HG02943 (cell line): ENCODE results near the gene ZDHHC6.
"Not testable (repeated sequence)": the region's sequence is repeated elsewhere in the genome, so short reads cannot be mapped to it uniquely, and the experiment has no call there.

Source experiments
- ATAC-seq: cut with Tn5 transposase; IDR thresholded peaks from one replicate; pipeline ENCODE4 v1.9.1; 2021; ENCODE audit warnings: mild to moderate bottlenecking, low read depth, moderate library complexity; ENCODE audit not compliant: unreplicated experiment

Gene ZDHHC6

DNA sequence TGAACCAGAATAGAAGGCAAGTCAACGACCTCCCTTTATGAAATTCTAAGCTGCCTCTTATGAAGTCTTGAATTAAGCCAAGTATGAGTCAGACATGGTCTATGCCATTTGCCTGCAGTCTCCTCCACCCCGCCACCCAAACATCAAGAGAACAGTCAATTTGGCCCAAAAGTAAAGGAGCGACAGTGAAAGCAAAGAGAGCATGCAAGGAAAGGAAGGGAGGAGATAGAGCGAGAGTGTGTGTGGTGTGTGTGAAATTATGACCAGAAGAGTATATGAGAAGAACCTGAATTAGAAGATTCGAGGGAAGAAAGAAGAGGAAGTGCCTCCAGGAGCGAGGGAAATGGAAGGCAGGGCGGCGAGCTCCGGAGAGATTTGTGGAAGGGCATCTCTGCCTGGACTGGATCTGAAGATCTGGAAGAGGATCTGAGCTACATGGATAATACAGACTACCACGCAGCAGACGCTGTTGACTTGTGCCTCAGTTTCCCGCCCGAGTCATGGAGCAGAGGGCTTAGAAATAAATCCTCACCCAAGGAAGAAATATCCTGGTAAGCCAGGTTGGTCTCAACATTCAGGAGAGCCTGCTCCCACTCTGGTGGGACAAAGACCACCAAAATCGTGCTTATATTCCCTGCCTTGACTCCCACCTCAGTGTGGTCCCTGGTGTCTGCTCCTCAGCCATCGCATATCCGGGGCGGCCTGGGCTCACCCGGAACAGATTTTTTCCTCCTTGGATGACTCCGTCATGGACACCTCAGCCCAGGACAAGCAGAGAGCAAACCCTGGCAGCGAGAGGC is 459 bp downstream of the ZDHHC6 start:
- peak; percentile 50 for ATAC-seq

DNA sequence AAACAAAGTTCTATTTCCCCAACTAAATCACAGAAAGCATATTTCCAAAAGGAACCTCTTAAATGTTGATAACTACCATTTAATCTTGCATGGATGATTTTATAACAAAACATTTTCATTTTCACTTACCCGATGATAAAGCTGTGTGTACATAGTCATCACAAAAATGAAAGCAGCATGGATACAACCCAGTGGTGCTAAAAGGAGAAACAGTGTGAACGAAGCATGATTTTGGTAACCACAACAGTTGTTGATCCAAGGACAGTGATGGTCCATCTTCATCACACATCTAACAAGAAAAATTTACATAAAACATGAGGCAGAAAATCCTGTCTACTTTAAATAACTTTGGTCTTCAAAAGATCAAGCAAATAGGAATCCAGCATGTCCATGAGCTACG is 4.7 kb downstream of the ZDHHC6 start:
- ATAC-seq, result no peak

DNA sequence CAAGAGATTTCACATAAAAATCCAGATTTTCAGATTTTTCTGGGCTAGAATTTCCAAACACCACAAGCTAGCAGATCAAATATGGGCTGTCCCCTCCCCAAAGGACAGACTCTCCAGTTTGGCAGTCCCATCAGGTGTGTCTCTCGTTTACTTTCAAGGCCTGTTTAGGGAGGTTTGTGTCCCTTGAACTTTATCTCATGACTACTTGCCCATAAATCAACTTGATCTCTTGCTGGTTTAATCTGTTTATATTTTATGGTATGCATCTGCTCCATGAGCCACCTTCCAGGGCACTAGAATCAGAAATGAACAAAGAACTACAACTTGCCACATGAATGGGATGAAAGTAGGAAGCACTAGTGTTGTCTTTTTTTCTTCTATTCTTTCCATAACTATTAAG is 5.2 kb downstream of the ZDHHC6 start:
- ATAC-seq, result no peak

DNA sequence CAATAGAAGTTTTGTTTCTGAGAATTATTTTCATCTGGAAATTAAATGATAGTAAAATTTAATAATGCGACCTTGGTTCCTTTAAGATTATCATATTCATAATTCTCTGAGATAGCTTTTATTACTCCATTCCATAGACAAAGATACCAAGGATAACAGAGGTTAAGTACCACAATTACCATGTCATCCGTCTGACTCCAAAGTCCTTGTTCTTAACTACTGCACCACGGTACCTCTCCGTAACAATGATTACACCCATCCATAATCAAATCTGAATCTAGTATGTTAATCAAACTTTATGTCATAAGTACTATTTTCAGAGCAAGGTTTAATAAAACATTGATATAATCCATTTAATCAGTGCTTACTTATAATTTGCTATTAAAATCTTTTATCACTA is 8.4 kb downstream of the ZDHHC6 start:
- ATAC-seq, result no peak

DNA sequence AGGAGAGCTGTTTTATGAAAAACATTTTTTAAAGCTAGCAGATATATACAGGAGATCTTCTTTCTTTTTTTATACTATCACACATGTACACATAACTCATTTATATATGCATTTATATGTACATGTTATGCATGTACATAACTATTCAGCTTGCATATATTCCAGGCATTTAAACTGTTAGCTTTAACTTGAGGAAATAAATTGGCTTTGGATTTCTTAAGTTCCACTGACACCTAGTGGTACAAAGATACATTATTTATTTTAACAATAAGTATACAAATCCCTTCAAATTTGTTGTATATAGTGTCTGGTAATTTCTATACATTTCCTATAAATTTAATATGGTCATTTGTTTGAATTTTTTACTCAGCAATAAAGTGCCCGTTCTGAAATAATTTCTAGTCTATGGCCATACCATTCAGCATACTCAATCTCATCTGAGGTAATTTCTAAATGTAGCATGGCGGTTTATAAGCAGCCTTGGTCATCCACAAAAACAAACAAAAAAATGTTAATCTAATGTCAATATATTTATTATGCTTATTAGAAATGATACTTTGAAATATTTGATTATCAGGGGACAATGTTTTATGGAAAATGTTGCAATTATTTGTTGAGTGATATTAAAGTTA is 11.6 kb downstream of the ZDHHC6 start:
- no peak for ATAC-seq

DNA sequence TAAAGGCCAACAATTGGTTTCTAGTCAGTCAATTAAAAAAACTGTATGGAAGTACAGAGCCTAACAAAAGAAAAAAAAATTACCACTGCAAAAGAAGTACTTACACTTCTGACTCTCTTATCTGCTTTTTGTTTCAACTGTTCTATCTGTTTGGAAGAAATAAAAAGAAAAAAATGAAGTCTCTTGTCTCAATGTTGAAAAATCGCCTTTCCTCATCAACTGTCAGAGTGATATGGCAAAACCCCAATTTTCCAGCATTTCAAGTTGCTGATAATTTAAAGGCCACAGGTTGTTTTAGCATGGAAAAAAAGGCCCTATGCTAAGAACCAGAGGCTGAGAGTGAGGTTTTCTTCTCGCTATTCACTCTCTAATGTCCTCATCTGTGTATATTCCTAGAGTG is 13.6 kb downstream of the ZDHHC6 start:
- ATAC-seq, result no peak

DNA sequence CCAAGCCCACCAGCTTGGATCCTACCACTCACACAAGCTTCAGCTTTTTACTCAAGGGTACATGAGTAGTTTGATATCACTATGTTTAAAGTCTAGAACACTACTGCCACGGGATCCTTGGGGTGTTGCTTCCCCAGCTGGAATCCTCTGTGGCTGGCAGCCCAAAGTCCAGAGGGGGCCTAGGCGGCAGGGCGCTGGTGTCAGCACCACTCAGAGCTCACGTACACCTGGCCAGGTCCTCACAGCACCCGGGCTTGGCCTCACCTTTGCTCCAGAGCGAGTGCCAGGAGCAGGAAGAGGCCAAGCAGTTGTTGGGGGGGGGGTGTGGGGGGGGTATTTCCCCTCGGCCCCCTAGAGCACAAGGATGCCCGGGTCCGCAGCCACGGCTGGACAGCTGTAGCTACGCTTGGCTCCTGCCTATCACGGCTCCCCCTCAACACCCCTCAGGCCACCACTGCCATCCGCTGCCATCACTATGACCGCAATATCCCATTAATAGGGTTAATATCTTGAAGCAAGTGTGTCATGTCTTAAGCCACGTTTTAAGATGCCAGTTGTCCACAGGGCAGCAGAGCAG is 17.0 kb downstream of the ZDHHC6 start:
- no peak for ATAC-seq

DNA sequence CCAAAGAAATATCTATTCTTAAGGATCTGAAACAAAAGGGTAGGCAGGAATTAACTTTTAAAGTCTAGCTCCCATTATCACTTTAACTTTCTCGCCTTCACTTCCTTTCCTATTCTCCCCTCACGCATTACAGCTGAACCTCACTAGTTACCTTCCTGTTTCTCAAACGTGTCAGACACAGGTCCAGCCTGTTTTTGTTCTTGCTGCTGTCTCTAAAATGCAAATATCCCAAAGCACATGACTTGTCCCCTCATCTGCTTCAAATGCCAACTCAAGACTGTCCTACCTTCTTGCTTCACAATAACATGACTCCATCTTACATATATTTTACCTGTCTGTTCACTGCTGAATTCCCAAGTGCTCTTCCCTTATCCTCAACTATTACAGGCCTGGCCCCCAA is 17.6 kb downstream of the ZDHHC6 start:
- no peak for ATAC-seq

DNA sequence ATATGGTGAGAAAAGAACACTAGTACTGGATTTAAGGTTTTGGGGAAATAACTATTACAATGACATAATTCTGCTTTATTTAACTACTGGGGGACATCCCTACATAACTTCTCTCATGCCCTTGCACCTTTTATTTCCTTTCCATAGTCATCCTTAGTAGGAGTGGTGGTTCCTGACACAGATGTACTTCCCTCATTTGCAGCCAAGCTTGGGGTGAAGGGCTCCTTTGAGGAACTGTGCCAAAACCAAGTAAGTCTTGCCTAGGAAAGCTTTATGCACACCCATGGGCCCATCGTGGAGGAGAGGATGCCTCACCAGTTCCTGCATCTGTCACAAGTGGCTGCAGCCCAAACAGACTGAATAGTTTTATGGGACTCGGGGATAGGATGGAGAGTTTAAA is 20.6 kb downstream of the ZDHHC6 start:
- ATAC-seq, result no peak

DNA sequence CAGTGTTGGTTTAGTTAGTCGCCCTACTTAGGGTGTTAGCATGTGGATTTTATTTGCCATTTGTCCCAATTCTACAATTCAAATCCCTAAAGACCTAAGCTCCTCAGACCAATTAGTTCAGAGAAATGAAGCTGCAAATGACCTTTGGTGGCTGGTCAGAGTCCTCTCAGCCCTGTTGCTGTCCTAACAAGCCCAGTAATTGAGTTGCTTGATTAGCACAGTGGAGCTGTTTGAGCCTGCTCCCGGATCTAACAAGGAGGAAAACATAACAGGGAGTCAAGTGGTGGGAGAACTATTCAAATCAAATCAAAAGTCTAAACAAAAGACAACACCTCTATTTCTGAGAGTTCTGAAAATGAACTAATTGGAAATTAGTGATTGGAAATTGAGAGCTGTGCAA is 22.1 kb downstream of the ZDHHC6 start:
- no peak for ATAC-seq

DNA sequence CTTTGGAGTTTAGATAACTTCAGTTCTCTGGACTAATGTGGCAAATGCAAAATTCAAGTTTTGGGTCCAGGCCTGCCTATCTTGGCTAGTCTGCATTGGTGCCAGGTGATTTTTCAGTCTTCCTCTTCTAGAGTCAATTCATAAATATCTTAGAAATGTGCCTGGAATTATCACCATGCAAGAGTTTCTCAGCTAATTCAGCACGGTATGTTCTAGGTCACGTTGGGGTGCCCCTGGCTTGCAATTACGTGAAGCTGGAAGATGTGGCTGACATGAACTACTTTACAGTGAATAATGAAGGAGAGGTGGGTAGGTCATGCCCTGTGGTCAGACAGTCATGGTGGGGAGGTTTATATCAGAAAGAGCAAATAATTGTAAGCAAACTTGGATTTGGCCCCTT is 25.0 kb downstream of the ZDHHC6 start:
- no peak for ATAC-seq

DNA sequence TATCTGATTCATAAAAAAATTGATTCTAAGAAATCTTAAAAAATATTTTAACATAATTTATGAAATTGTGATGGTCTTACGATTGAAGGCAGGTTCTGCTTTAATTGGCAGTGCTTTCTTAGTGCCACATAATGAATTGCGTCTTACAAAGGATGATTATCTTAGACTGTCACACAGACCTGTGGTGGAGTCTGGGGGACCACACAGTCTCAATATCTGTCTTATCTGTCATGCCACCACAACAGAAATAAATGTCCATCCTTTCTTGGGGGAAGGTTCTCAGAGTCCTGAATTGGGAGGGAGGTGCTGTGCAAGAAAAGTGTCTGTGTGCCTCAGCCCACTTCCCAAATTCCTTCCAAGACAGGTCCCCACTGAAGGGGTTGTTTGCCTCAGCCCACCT is 34.0 kb downstream of the ZDHHC6 start:
- no peak for ATAC-seq

DNA sequence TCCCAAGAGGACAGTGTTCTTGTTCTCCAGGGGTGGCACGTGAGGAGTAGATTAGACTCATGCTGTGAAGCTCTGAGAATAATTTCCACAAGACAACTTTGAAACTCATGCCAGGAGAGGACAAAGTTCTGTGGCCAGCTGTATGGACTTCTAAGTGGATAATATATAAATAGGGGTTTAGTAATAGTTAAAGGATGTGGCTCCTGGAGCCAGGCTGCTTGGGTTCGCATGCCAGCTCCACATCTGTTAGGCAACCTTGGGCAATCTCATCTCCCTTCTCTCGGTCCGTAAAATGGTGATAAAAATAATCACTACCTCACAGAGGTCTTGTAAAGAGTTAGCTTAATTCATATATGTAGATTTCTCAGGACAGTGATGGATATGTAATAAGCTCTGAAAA is 37.0 kb downstream of the ZDHHC6 start:
- ATAC-seq, result no peak

DNA sequence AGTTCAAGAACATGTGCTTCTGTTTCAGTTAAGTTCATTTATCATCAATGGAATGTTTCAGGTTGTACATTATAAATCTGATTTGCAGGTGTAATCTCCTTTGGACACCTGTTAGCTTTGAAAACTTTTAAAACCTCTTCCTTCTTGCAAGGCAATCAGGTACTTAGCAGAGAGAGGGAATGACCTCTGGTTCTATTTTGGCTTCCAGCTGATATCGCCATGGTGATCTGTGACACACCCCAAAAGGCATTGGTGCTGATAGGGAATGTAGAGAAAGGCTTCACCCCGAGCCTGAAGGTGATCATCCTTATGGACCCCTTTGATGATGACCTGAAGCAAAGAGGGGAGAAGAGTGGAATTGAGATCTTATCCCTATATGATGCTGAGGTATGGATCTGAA is 37.4 kb downstream of the ZDHHC6 start:
- no peak for ATAC-seq

DNA sequence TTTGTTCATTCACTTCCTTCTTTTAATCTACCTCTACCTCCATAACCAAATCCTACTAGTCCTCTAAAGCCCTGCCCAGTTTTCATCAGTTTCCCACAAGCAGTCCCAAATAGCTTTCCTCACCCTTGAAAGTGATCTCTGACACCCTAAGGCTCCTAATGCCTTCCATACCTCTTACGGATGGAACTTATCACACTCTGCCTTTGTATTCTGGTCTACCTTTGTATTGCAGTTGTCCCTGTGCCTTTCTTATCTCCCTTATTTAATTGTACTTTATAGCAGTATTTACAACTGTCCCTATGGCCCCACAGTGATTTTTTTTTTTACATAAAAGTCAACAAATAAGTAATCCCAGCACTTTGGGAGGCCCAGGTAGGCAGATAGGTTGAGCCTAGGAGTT is 39.0 kb downstream of the ZDHHC6 start:
- ATAC-seq, result no peak

DNA sequence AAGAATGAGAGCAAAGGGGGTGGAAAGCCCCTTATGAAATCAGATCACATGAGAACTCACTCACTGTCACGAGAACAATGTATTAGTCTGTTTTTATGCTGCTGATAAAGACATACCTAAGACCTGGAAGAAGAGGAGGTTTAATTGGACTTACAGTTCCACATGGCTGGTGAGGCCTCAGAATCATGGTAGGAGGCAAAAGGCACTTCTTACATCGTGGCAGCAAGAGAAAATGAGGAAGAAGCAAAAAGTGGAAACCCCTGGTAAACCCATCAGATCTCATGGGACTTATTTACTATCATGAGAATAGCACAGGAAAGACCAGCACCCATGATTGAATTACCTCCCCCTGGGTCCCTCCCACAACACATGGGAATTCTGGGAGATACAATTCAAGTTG is 39.9 kb downstream of the ZDHHC6 start:
- not testable (repeated sequence) for ATAC-seq

DNA sequence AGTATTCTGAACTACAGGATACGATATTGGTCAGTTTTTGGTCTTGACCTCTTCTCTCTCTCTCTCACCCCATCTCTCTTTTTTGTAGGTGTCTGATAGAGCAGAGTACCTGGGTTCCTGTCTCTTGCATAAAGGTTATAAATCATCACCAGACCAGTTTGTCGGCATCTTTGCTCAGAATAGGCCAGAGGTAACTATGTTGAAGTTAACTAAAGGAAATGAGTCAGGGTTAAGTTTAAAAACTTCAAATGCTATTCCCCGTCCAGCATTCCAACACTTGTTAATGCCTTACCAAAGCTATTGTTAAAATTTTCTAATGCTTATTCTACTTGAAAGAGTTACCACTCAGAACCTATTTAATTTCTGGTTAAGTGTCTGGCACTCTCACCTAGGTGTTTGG is 42.1 kb downstream of the ZDHHC6 start:
- ATAC-seq, result no peak

DNA sequence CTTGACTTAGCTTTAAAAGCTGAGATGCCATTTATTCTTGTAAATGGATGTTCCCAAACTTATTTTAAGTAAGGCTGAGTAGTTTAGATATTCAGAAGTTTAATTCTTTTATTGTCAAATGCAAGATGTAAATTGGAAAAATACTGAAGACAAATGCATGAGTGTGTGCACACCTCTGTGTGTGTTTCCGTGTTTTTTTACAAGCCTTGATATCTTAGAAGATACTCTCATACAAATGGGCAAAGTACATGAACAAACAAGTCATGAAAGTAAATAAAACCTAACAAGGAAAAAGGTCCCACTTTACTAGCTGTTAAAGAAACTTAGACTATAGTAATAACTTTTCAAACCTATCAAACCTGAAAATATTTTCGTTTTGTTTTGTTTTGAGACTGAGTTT is 43.8 kb downstream of the ZDHHC6 start:
- ATAC-seq, result no peak

DNA sequence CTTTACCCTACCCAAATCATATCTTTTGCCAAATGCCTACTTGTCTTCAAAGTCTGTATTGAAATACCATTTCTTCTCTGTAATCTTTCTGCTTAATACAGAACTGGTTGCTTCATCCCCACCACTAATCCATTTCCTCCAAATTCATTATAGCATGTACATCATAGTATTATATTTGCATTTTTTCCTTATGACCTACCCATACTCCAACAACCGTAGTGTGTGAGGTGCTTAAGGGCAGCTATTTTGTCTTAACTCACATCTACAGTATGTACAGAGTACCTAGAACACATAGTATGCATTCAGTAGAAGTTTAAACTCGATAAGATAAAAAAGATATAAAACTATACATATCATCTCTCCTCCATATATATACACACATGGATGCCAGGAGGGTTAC is 49.1 kb downstream of the ZDHHC6 start:
- ATAC-seq, result no peak

DNA sequence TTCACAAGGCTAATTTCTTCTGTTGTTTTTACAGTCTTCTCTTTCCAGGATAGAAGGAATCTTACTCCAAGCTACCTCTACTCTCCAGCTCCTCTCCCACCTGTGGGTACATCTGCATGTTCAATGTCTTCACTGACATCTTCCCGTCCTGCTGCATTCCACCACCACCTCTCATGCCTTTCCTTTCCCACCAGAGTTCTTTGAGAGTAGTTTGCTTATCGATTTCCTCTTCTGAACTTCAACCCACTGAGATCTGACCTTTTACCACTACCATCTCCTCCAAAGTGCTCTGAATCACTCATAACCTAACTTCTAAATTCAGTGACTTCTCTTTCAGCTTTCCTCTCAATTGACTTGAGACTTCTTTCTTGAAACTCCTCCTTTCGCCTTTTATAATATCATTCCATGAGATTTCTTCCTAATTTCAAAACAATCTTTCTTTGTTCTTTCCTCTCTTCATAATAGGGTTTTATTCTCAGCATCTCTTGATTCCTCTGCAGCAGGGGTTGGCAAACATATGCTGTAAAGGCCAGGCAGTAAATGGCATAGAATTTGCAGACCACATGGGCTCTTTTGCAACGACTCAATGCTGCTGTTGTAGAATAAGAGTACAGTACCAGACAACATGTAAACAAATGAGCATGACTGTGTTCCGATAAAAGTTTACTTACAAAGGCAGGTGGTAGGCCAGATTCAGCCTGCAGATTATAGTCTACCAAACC is 50.7 kb downstream of the ZDHHC6 start:
- no peak for ATAC-seq

DNA sequence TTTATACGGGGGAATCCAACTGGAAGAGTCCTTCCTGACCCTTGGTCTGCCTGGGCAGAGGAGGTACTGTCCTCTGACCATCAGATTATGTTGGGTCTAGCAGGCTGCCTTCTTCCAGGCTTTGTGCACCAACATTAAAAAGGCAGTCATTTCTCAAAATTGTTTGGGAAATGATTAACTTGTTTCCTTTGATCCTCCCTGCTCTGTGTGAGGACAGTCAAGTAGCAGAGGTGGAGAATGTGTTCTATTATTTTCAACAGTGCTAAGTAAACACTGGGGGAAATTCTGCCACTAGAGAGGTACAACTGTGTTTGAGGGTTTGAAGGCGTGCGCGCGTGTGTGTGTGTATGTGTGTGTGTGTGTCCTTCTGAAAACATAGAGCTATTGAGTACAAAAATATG is 52.2 kb downstream of the ZDHHC6 start:
- ATAC-seq, result no peak
